ENCODE data around the gene ZCCHC13. TPM values are rescaled to one million over a fixed set of nuclear protein-coding genes. Genes with fewer than 3 reads are reported as not detected.
"Not testable (repeated sequence)": the region's sequence is repeated elsewhere in the genome, so short reads cannot be mapped to it uniquely, and the experiment has no call there.

ZCCHC13 gene
- total and polyA plus RNA-seq, 2 donors (not counting 1 experiment from before 2014, with no cell fraction given), result not detected

DNA sequence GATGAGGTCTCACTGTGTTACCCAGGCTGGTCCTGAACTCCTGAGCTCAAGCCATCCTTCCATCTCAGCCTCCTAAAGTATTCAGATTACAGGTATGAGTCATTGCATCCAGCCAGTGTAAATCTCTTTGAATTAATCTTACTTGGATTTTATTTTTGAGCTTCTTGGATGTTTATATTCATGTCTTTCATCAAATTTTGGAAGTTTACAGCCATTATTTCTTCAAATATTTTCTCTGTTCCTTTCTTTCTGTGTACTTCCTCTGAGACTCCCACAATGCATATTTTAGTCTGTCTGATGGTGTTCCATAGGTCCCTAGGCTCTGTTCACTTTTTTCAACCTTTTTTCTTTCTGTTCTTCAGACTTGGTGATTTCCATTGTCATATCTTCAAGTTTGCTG, 34.9 kb downstream of the ZCCHC13 start:
- H2AFZ ChIP-seq (ENCODE audit: low read length), result no peak overlapping the region
- no peak overlapping the region for H3K4me2 ChIP-seq (ENCODE audit: extremely low read depth, insufficient read depth, low read length)
- H3K27me3 ChIP-seq (ENCODE audit: control insufficient read depth, insufficient read depth, low read length), result no peaks in the 10 kb centered on the region
- no peak overlapping the region for H3K27ac ChIP-seq (ENCODE audit: insufficient read depth, low read length)
- no peaks in the 10 kb centered on the region for H3K9me3 ChIP-seq (ENCODE audit: control insufficient read depth, insufficient read depth, low read depth, low read length)
- H3K4me1 ChIP-seq (ENCODE audit: control insufficient read depth, extremely low read depth, insufficient read depth, low read length), result no peaks in the 10 kb centered on the region
- no peak for DNase-seq (ENCODE audit: low read depth in 2 of 2)
- TF ChIP-seq, protein P1, sequence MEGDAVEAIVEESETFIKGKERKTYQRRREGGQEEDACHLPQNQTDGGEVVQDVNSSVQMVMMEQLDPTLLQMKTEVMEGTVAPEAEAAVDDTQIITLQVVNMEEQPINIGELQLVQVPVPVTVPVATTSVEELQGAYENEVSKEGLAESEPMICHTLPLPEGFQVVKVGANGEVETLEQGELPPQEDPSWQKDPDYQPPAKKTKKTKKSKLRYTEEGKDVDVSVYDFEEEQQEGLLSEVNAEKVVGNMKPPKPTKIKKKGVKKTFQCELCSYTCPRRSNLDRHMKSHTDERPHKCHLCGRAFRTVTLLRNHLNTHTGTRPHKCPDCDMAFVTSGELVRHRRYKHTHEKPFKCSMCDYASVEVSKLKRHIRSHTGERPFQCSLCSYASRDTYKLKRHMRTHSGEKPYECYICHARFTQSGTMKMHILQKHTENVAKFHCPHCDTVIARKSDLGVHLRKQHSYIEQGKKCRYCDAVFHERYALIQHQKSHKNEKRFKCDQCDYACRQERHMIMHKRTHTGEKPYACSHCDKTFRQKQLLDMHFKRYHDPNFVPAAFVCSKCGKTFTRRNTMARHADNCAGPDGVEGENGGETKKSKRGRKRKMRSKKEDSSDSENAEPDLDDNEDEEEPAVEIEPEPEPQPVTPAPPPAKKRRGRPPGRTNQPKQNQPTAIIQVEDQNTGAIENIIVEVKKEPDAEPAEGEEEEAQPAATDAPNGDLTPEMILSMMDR (conservative IDR thresholded peaks at IDR 0.05 in 1 of 2, IDR thresholded peaks at IDR 0.05 in 1 of 2; ENCODE audit: low read depth in 1 of 2, low read length in 2 of 2), result no peak
- no peak for TF ChIP-seq EZH2 (IDR thresholded peaks at IDR 0.05; ENCODE audit: low read length, missing control alignments)
- no peak overlapping the region for H3K9ac ChIP-seq (ENCODE audit: insufficient read depth, low read length)
- no peak overlapping the region for H3K4me3 ChIP-seq (replicated peaks in 1 of 4; ENCODE audit: control extremely low read depth in 1 of 4, insufficient read depth in 1 of 4, low read depth in 3 of 4, low read length in 4 of 4)
- H4K20me1 ChIP-seq (ENCODE audit: control insufficient read depth, extremely low read depth, insufficient read depth, low read length), result no peaks in the 10 kb centered on the region
- no peaks in the 10 kb centered on the region for H3K79me2 ChIP-seq (ENCODE audit: control insufficient read depth, insufficient read depth, low read length)
- no peaks in the 10 kb centered on the region for H3K36me3 ChIP-seq (ENCODE audit: control insufficient read depth, insufficient read depth, low read length)

DNA sequence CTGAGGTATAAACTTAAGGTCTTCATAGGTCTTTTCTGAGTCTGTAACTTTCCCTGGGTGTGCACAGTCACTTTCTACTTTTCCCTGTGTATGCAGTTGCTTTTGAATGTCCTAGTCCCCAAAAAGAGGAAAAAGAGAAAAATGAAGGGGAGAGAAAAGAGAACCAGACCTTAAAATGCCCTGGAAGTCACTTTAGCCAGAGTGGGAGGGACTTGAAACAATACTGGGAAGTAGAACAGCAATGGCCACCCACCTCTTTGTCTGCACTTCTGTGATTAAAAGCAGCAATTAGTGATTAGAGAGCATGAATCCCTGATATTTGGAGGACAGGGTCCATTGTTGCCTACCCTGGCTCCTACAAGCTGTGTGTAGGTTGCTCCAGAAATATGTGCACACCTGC, 36.1 kb downstream of the ZCCHC13 start:
- Histone ChIP-seq H2AFZ (ENCODE audit: low read length) (no peak overlapping the region), H3K27ac (ENCODE audit: insufficient read depth, low read length) (no peak overlapping the region), H3K9me3 (ENCODE audit: control insufficient read depth, insufficient read depth, low read depth, low read length) (no peaks in the 10 kb centered on the region), H4K20me1 (ENCODE audit: control insufficient read depth, extremely low read depth, insufficient read depth, low read length) (no peaks in the 10 kb centered on the region), H3K27me3 (ENCODE audit: control insufficient read depth, insufficient read depth, low read length) (no peaks in the 10 kb centered on the region), H3K36me3 (ENCODE audit: control insufficient read depth, insufficient read depth, low read length) (no peaks in the 10 kb centered on the region), H3K4me3 (replicated peaks in 1 of 4; ENCODE audit: control extremely low read depth in 1 of 4, insufficient read depth in 1 of 4, low read depth in 3 of 4, low read length in 4 of 4) (no peak overlapping the region), H3K4me1 (ENCODE audit: control insufficient read depth, extremely low read depth, insufficient read depth, low read length) (no peaks in the 10 kb centered on the region), H3K4me2 (ENCODE audit: extremely low read depth, insufficient read depth, low read length) (no peak overlapping the region), H3K79me2 (ENCODE audit: control insufficient read depth, insufficient read depth, low read length) (no peaks in the 10 kb centered on the region), H3K9ac (ENCODE audit: insufficient read depth, low read length) (no peak overlapping the region)
- TF ChIP-seq, protein P1 (conservative IDR thresholded peaks at IDR 0.05 in 1 of 2, IDR thresholded peaks at IDR 0.05 in 1 of 2; ENCODE audit: low read depth in 1 of 2, low read length in 2 of 2), result no peak
- TF ChIP-seq EZH2 (IDR thresholded peaks at IDR 0.05; ENCODE audit: low read length, missing control alignments), result no peak
- no peak for DNase-seq (ENCODE audit: low read depth in 2 of 2)

DNA sequence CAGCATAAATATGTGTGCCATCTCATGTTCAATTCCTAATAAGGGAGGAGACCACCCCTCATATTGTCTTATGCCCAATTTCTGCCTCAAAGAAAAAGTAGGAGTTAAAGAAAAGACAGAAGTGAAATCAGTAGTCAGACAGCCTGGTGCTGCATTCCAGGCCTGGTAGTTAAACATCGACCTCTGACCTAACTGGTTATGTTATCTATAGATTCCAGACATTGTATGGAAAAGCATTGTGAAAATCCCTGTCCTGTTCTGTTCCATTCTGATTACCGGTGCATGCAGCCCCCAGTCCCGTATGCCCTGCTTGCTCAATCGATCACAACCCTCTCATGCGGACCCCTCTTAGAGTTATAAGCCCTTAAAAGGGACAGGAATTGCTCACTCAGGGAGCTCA, 38.2 kb downstream of the ZCCHC13 start:
- H3K4me2 ChIP-seq (ENCODE audit: extremely low read depth, insufficient read depth, low read length); H3K36me3 ChIP-seq (ENCODE audit: control insufficient read depth, insufficient read depth, low read length); H2AFZ ChIP-seq (ENCODE audit: low read length); H3K27me3 ChIP-seq (ENCODE audit: control insufficient read depth, insufficient read depth, low read length); DNase-seq (ENCODE audit: low read depth in 2 of 2); H3K9me3 ChIP-seq (ENCODE audit: control insufficient read depth, insufficient read depth, low read depth, low read length); H3K27ac ChIP-seq (ENCODE audit: insufficient read depth, low read length); H3K79me2 ChIP-seq (ENCODE audit: control insufficient read depth, insufficient read depth, low read length); H3K9ac ChIP-seq (ENCODE audit: insufficient read depth, low read length); H3K4me3 ChIP-seq (replicated peaks in 1 of 4; ENCODE audit: control extremely low read depth in 1 of 4, insufficient read depth in 1 of 4, low read depth in 3 of 4, low read length in 4 of 4); H3K4me1 ChIP-seq (ENCODE audit: control insufficient read depth, extremely low read depth, insufficient read depth, low read length); H4K20me1 ChIP-seq (ENCODE audit: control insufficient read depth, extremely low read depth, insufficient read depth, low read length): not testable (repeated sequence)
